ENCODE measurements around the gene METAP1D.

DNA sequence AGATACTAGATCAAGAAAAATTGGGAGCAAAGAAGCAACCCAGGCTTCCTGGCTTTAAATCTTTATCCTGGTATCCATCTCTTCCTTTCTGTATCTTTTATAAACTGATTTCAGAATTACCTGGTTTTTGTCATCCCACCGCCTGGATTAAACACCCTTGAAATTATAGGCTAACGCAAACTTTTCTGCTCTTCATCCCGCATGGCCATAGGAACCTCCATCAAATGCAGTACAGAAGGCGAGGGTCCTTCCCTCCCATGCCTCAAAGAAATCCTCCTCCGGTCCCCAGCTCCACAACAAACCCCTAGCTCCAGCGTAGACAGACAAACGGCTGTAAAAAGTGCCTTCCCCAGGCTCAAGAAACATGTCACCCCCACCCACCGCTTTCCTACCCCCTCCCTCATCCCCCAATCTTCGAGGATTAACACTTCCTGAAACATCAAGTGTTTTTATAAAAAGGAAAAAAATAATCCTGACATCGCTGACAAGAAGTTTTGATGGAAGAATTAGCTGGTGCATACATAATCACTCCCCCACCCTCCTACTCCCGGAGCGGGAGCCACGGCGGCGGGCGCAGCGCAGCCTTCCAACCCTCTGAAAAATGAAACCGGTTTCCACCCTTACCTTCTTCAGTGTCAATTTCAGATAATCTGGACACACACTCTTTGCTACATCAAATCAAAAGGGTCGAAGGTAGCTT is 93.1 kb downstream of the METAP1D start:
- TF ChIP-seq GATA2 (IDR thresholded peaks at IDR 0.05; ENCODE audit: low read depth, low read length) (no peak), GATA3 (IDR thresholded peaks at IDR 0.05; ENCODE audit: low read depth, low read length) (no peak)

All from SH-SY5Y (cell line).